Activated CD8-positive, alpha-beta T cell treated with anti-CD3 and anti-CD28 coated beads, Interleukin-2, amount 10 ng/mL, durations not matched to agents 7 days and 5 days (primary cell): ENCODE results near the gene PLPPR4. TPM values are rescaled to one million over a fixed set of nuclear protein-coding genes. Genes with fewer than 3 reads are reported as not detected.
"Not testable (repeated sequence)": the region's sequence is repeated elsewhere in the genome, so short reads cannot be mapped to it uniquely, and the experiment has no call there.

Experiments
- ATAC-seq: fragments of 150-1000 bp; cut with Tn5 transposase; one replicate; pipeline ENCODE4 v1.10.0; 2021; ENCODE audit warnings: moderate library complexity
- CTCF ChIA-PET: fragments of 350-600 bp; sonication (Branson Sonifier 250); formaldehyde crosslinking; loops from one replicate; lab custom pipeline; 2021; ENCODE audit warnings: antibody characterized with exemption; lab: Charles Lee
- POLR2A ChIA-PET: fragments of 350-600 bp; sonication (Branson Sonifier 250); formaldehyde crosslinking; loops from one replicate; lab custom pipeline; 2021; ENCODE audit warnings: antibody characterized with exemption; lab: Charles Lee
- DNase-seq: peaks from one replicate; pipeline ENCODE4 v3.0.0-alpha.2; 2020
- H3K27ac Mint-ChIP-seq: one replicate; pipeline ENCODE4 v1.8.0; 2021; ENCODE audit warnings: mild to moderate bottlenecking, mixed read lengths
- H3K27me3 Mint-ChIP-seq: one replicate; pipeline ENCODE4 v1.8.0; 2021; ENCODE audit warnings: low read depth, mixed read lengths
- H3K36me3 Mint-ChIP-seq: one replicate; pipeline ENCODE4 v1.8.0; 2021; ENCODE audit warnings: low read depth, mixed read lengths
- H3K4me1 Mint-ChIP-seq: one replicate; pipeline ENCODE4 v1.8.0; 2021; ENCODE audit warnings: low read depth, mixed read lengths
- H3K4me3 Mint-ChIP-seq: one replicate; pipeline ENCODE4 v1.8.0; 2021; ENCODE audit warnings: mild to moderate bottlenecking, mixed read lengths
- H3K9me3 Mint-ChIP-seq: one replicate; pipeline ENCODE4 v1.8.0; 2022; ENCODE audit warnings: mixed read lengths; ENCODE audit not compliant: insufficient read depth
- total RNA-seq, 2 experiments: library from RNA; stranded (reverse); gene quantifications; one replicate each; pipeline ENCODE4 v1.2.3, GENCODE V29; 2021

Gene PLPPR4
- total RNA-seq, 2 experiments from 2014 or later = not detected

- H3K9me3 Mint-ChIP-seq = peaks cover 2% of the 10 kb centered on the region
- peaks cover 4% of the 10 kb centered on the region for H3K27me3 Mint-ChIP-seq
- no peak for ATAC-seq
- H3K4me3 Mint-ChIP-seq = no peak overlapping the region
- DNase-seq = no peak
- ChIA-PET CTCF (no interaction called here), POLR2A (no interaction called here)
- no peaks in the 10 kb centered on the region for H3K36me3 Mint-ChIP-seq
- no peak overlapping the region for H3K27ac Mint-ChIP-seq
- no peaks in the 10 kb centered on the region for H3K4me1 Mint-ChIP-seq
These were observed 6.4 kb downstream of the PLPPR4 start for GRCh38 chr1:99270646-99271045.

GRCh38 chr1:99271249-99271648 lies 7.0 kb downstream of the PLPPR4 start:
- no peak for DNase-seq
- Mint-ChIP-seq H3K27me3 (no peaks in the 10 kb centered on the region), H3K4me1 (no peaks in the 10 kb centered on the region), H3K27ac (no peak overlapping the region), H3K4me3 (no peak overlapping the region), H3K9me3 (peaks cover 5% of the 10 kb centered on the region), H3K36me3 (no peaks in the 10 kb centered on the region)
- ChIA-PET CTCF (no interaction called here), POLR2A (no interaction called here)
- ATAC-seq = no peak

GRCh38 chr1:99277066-99277465 lies 12.8 kb downstream of the PLPPR4 start:
- peaks cover 5% of the 10 kb centered on the region for H3K9me3 Mint-ChIP-seq
- no peak for DNase-seq
- H3K36me3 Mint-ChIP-seq = no peaks in the 10 kb centered on the region
- no peak overlapping the region for H3K27ac Mint-ChIP-seq
- H3K27me3 Mint-ChIP-seq = no peaks in the 10 kb centered on the region
- no peak overlapping the region for H3K4me3 Mint-ChIP-seq
- CTCF ChIA-PET = no interaction called here
- H3K4me1 Mint-ChIP-seq = no peaks in the 10 kb centered on the region
- POLR2A ChIA-PET = interaction anchor here (0.8 kb wide), 1 partner anchor 27 kb away, joined by 3 read pairs; no protein-coding TSS in a partner anchor
- ATAC-seq = no peak

GRCh38 chr1:99279525-99279924 lies 15.2 kb downstream of the PLPPR4 start:
- Mint-ChIP-seq H3K9me3 (peaks cover 5% of the 10 kb centered on the region), H3K27me3 (no peaks in the 10 kb centered on the region), H3K27ac (no peak overlapping the region), H3K4me1 (no peaks in the 10 kb centered on the region), H3K36me3 (no peaks in the 10 kb centered on the region), H3K4me3 (no peak overlapping the region)
- DNase-seq (no peak), ATAC-seq (no peak)
- CTCF ChIA-PET = no interaction called here
- POLR2A ChIA-PET = no interaction called here

- Mint-ChIP-seq H3K27ac (no peak overlapping the region), H3K4me1 (no peaks in the 10 kb centered on the region), H3K9me3 (no peaks in the 10 kb centered on the region), H3K27me3 (no peaks in the 10 kb centered on the region), H3K4me3 (no peak overlapping the region), H3K36me3 (no peaks in the 10 kb centered on the region)
- CTCF ChIA-PET = no interaction called here
- no peak for ATAC-seq
- DNase-seq = no peak
- POLR2A ChIA-PET = no interaction called here
These were observed 16.8 kb downstream of the PLPPR4 start for GRCh38 chr1:99281105-99281504.

GRCh38 chr1:99282536-99282935 lies 18.2 kb downstream of the PLPPR4 start:
- ATAC-seq = no peak
- Mint-ChIP-seq H3K27me3 (no peaks in the 10 kb centered on the region), H3K36me3 (no peaks in the 10 kb centered on the region), H3K4me1 (no peaks in the 10 kb centered on the region), H3K9me3 (no peaks in the 10 kb centered on the region), H3K27ac (no peak overlapping the region), H3K4me3 (no peak overlapping the region)
- ChIA-PET POLR2A (no interaction called here), CTCF (no interaction called here)
- no peak for DNase-seq

- H3K4me3 Mint-ChIP-seq, DNase-seq, POLR2A ChIA-PET, H3K9me3 Mint-ChIP-seq, H3K4me1 Mint-ChIP-seq, ATAC-seq, H3K27me3 Mint-ChIP-seq, H3K27ac Mint-ChIP-seq, H3K36me3 Mint-ChIP-seq, CTCF ChIA-PET: not testable (repeated sequence)
These were observed 19.2 kb downstream of the PLPPR4 start for GRCh38 chr1:99283521-99283920.

- CTCF ChIA-PET = no interaction called here
- no peak for DNase-seq
- Mint-ChIP-seq H3K4me1 (no peaks in the 10 kb centered on the region), H3K4me3 (no peak overlapping the region), H3K9me3 (no peaks in the 10 kb centered on the region), H3K36me3 (no peaks in the 10 kb centered on the region), H3K27ac (no peak overlapping the region), H3K27me3 (no peaks in the 10 kb centered on the region)
- no peak for ATAC-seq
- POLR2A ChIA-PET = no interaction called here
These were observed 28.6 kb downstream of the PLPPR4 start for GRCh38 chr1:99292886-99293285.

- POLR2A ChIA-PET = no interaction called here
- ATAC-seq (no peak), DNase-seq (no peak)
- Mint-ChIP-seq H3K27me3 (no peaks in the 10 kb centered on the region), H3K4me1 (no peaks in the 10 kb centered on the region), H3K9me3 (no peaks in the 10 kb centered on the region), H3K27ac (no peak overlapping the region), H3K4me3 (no peak overlapping the region), H3K36me3 (no peaks in the 10 kb centered on the region)
- CTCF ChIA-PET = no interaction called here
These were observed 33.6 kb downstream of the PLPPR4 start for GRCh38 chr1:99297923-99298322.

GRCh38 chr1:99304725-99305282 lies 40.5 kb downstream of the PLPPR4 start:
- H3K9me3 Mint-ChIP-seq = no peaks in the 10 kb centered on the region
- DNase-seq (no peak), ATAC-seq (no peak)
- ChIA-PET CTCF (no interaction called here), POLR2A (no interaction called here)
- no peaks in the 10 kb centered on the region for H3K4me1 Mint-ChIP-seq
- no peaks in the 10 kb centered on the region for H3K27me3 Mint-ChIP-seq
- no peak overlapping the region for H3K27ac Mint-ChIP-seq
- H3K4me3 Mint-ChIP-seq = no peak overlapping the region
- H3K36me3 Mint-ChIP-seq = no peaks in the 10 kb centered on the region

- Mint-ChIP-seq H3K4me1 (no peaks in the 10 kb centered on the region), H3K27me3 (no peaks in the 10 kb centered on the region), H3K4me3 (no peak overlapping the region), H3K9me3 (no peaks in the 10 kb centered on the region), H3K36me3 (no peaks in the 10 kb centered on the region), H3K27ac (no peak overlapping the region)
- ATAC-seq (no peak), DNase-seq (no peak)
- CTCF ChIA-PET = no interaction called here
- POLR2A ChIA-PET = no interaction called here
These were observed 41.3 kb downstream of the PLPPR4 start for GRCh38 chr1:99305626-99306025.

- CTCF ChIA-PET = no interaction called here
- Mint-ChIP-seq H3K4me3 (no peak overlapping the region), H3K4me1 (no peaks in the 10 kb centered on the region), H3K27ac (no peak overlapping the region), H3K36me3 (no peaks in the 10 kb centered on the region), H3K9me3 (no peaks in the 10 kb centered on the region), H3K27me3 (no peaks in the 10 kb centered on the region)
- DNase-seq = no peak
- no peak for ATAC-seq
- POLR2A ChIA-PET = no interaction called here
These were observed 41.8 kb downstream of the PLPPR4 start for GRCh38 chr1:99306056-99306455.

GRCh38 chr1:99306644-99307043 lies 42.4 kb downstream of the PLPPR4 start:
- Mint-ChIP-seq H3K27me3 (no peaks in the 10 kb centered on the region), H3K9me3 (no peaks in the 10 kb centered on the region), H3K4me1 (no peaks in the 10 kb centered on the region), H3K36me3 (no peaks in the 10 kb centered on the region), H3K4me3 (no peak overlapping the region), H3K27ac (no peak overlapping the region)
- ChIA-PET CTCF (no interaction called here), POLR2A (no interaction called here)
- DNase-seq (no peak), ATAC-seq (no peak)
